ENCODE results near the gene PTPN14.

PTPN14 gene

DNA sequence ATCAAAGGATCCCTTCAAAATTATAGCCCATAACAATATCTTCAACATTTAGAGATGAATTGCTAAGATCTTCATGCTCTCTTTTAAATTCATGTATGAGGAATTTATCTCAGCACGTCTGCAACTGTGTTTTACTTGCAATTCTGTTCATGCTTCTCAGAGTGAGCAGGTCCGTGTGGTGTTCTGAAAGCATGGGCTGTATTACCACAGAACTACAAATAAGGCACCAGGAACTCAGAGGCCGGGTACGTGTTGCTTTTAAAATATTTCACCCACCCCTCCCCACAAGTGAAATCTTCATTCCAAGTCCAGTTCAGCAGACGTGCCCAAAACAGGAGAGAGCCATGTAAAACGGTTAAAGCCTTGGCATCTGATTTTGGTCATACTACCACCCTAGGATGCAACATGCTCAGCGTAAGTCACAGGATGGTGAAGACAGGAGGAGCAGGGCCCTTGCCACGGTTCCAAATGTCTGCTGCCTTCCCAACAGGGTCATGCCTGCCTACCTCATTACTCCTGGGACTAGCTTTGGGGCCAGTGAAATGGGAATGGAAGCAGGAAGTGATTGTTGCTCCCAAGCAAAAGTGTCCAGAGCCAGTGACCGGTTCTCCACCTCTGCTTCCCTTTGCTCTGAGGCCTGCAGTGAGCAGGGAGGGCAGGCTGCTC is 133.7 kb downstream of the PTPN14 start:
- TF ChIP-seq, protein P1, sequence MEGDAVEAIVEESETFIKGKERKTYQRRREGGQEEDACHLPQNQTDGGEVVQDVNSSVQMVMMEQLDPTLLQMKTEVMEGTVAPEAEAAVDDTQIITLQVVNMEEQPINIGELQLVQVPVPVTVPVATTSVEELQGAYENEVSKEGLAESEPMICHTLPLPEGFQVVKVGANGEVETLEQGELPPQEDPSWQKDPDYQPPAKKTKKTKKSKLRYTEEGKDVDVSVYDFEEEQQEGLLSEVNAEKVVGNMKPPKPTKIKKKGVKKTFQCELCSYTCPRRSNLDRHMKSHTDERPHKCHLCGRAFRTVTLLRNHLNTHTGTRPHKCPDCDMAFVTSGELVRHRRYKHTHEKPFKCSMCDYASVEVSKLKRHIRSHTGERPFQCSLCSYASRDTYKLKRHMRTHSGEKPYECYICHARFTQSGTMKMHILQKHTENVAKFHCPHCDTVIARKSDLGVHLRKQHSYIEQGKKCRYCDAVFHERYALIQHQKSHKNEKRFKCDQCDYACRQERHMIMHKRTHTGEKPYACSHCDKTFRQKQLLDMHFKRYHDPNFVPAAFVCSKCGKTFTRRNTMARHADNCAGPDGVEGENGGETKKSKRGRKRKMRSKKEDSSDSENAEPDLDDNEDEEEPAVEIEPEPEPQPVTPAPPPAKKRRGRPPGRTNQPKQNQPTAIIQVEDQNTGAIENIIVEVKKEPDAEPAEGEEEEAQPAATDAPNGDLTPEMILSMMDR (IDR thresholded peaks at IDR 0.05; ENCODE audit: borderline replicate concordance, control extremely low read depth, extremely low read depth, insufficient read depth, missing control alignments), result no peak
- no peak for DNase-seq (ENCODE audit: low spot score)
- in situ Hi-C loops (cut with MboI; ENCODE audit: low sequenced_read_pairs, unreplicated experiment), result no loop called here

DNA sequence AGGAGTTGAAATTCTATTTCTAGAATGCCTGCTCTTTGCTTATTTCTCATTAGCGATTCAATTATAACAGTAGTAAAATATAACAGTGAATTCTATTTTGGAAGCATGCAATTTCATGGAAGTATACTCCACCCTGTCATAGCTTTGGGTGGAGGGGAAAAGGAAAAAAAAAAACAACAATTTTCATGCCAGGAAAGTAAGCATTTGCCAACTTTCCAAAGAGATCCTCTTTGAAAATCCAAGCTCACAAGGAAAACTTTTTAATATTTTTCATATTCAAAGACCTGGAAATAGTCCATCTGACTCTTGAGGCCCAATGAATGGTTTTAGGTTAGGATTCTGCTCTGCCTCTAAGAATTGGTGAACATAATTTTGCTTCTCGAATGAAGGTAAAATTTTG is 134.5 kb downstream of the PTPN14 start:
- in situ Hi-C loops (cut with MboI; ENCODE audit: low sequenced_read_pairs, unreplicated experiment), result no loop called here
- DNase-seq (ENCODE audit: low spot score), result no peak
- TF ChIP-seq, protein P1 (IDR thresholded peaks at IDR 0.05; ENCODE audit: borderline replicate concordance, control extremely low read depth, extremely low read depth, insufficient read depth, missing control alignments), result no peak

DNA sequence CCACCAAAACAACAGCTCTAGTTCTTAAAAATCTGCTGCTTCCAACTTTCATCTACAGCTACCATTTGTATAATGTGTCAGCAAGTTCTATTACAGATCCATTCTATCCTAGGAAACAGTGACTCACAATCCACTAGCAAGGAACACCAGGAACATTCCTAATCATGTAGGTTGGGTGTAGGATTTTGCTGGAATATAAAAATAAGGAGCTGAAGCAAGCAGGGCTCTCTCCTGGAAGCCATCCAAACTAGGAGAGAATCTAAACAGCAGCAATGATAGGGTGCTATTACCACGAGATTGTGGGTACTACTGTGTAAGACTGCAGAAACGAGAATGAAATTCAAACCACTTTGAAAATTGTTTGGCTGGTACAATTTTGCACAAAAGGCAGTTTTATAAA is 135.0 kb downstream of the PTPN14 start:
- no peak for DNase-seq (ENCODE audit: low spot score)
- TF ChIP-seq, protein P1 (IDR thresholded peaks at IDR 0.05; ENCODE audit: borderline replicate concordance, control extremely low read depth, extremely low read depth, insufficient read depth, missing control alignments), result no peak
- in situ Hi-C loops (cut with MboI; ENCODE audit: low sequenced_read_pairs, unreplicated experiment), result no loop called here

DNA sequence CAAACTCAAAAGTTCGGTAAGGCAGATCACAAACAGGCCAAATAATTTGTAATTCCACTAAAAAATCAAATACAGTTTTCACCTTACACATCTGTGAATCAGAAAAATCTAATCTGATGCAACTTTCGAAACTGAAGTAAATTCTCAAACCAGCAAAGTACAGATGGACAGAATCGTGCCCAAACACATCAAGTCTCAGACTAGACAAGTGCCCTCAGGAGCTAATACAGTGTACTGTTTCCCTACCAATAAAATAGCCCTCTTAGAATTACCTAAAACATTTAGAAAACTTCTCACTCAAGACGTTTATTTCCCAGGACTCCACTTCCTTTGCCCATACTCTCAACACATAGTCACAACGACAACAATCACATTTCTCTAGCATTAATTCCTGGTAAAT is 136.3 kb downstream of the PTPN14 start:
- in situ Hi-C loops (cut with MboI; ENCODE audit: low sequenced_read_pairs, unreplicated experiment), result no loop called here
- TF ChIP-seq, protein P1 (IDR thresholded peaks at IDR 0.05; ENCODE audit: borderline replicate concordance, control extremely low read depth, extremely low read depth, insufficient read depth, missing control alignments), result no peak
- DNase-seq (ENCODE audit: low spot score), result no peak

DNA sequence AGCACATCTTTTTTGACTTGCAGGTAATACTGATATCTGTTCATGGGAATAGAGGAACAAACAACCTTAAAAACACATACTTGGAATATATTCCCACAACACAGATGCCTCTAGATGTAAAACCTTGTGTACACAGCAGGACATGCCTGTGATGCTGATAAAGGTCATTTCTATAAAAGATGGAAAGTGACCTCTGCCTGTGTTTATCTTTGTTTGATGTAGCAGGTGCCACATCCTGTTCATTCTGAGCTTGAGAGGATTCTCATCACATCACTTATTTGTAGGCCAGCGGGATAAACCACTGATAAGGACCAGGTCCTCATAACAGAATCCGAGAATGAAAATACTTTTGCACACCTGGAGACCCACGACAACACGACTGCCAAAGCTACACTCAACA is 136.7 kb downstream of the PTPN14 start:
- in situ Hi-C loops (cut with MboI; ENCODE audit: low sequenced_read_pairs, unreplicated experiment), result no loop called here
- TF ChIP-seq, protein P1 (IDR thresholded peaks at IDR 0.05; ENCODE audit: borderline replicate concordance, control extremely low read depth, extremely low read depth, insufficient read depth, missing control alignments), result no peak
- DNase-seq (ENCODE audit: low spot score), result no peak

DNA sequence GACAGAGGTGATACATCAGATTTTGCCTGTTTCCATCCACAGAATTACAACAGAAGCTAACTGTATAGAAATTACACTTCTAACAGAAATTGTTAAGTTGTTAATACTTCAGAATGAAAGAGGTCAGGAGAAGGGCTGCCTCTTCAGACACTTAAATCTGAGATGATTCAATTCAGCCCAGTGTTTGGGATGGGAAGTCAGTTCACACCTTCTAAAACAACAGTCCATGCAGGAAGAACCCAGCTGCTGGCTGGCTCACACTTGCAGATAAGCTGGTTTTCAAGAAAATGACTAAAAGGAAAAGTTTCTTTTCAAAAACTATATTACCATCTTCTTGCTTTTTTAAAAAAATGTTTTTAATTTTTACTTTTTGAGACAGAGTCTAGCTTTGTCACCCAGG is 138.1 kb downstream of the PTPN14 start:
- TF ChIP-seq, protein P1 (IDR thresholded peaks at IDR 0.05; ENCODE audit: borderline replicate concordance, control extremely low read depth, extremely low read depth, insufficient read depth, missing control alignments), result no peak
- DNase-seq (ENCODE audit: low spot score), result no peak
- in situ Hi-C loops (cut with MboI; ENCODE audit: low sequenced_read_pairs, unreplicated experiment), result no loop called here
